DMS153 treated with DMSO at 0.1 percent for 48 hours (cell line): ENCODE measurements around the gene UBE4A.
A peak's percentile ranks its signal among the peaks of the same experiment; 100 is the strongest.
"Not testable (repeated sequence)": the region's sequence is repeated elsewhere in the genome, so short reads cannot be mapped to it uniquely, and the experiment has no call there.

Experiments used
- DNase-seq: peaks from one replicate; lab custom pipeline; 2025; ENCODE audit not compliant: unreplicated experiment; lab: John Stamatoyannopoulos, UW

The UBE4A gene

DNA sequence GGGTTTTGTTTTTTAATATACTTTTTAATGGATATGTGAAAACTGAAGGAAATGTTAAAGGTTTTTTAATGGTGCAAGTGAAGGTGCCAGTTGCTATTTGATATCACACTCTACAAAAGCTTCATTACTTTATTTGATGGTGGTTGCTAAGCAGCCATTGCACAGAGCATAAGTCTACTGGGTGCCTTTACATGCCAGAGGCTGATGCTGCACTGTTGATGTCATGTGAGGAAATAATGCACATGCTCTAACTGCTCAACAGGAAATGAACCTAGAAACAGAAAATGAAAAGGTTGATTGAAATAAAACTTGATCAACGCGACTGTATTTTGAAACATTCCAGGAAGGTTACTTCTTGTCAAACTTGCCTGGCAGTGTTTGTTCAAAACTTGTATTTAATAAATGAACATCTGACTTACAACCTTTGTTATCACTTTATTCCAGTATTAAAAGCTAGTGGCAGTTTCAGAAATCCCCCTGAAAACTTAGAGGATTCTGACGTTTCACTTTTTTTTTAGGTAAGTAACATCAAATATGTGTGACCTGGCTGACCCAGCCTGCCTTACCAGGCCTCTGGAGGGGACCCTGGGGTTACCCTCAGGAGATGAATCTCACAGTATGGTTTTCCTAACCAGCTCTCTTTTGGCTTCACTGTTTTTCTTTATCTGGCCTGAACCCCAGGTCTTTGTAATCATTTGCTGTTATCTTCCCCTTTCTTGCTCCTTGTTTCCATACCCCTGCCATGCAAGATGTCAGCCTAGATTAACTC lies 39.6 kb downstream of the UBE4A start:
- DNase-seq, result peak; percentile 21

DNA sequence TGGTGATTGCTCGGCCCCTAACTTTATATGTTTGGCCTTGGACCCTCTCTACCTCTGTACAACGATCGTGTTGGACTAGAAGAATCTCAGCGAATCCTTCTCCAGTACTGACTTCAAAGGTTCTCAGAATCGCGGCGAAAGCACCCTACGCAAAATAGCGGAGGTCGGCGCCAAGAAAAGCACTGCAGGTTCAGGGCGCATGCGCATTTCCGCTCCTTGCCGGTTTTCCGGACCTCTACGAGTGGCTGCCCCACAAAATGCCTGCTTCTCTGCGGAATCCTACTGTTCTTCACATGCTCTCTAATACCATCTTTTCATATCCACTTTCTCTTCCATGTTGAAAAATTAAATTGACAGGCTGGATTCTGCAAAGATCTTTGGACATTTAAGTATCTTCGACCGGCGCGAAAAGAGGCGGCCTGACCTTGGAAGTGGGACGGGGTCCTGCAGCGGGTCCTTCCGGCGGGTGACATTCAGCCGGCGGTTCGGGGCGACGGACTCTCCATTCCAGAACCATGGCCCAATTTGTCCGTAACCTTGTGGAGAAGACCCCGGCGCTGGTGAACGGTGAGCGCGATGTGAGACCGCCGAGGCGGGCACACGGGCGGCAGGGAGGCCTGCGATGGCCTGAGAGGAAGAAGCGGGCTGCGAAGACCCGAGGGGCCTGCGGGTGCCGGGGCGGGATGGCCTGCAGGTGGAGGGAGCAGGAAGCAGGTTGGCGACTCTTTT lies 41.9 kb downstream of the UBE4A start, which contains the start of gene ATP5MG:
Gene ATP5MG, plus strand, starts transcription at position 456 of the 729 bp plus-strand sequence. Its CDS starts 60 bp downstream, at position 516.
- peak; percentile 87 for DNase-seq

DNA sequence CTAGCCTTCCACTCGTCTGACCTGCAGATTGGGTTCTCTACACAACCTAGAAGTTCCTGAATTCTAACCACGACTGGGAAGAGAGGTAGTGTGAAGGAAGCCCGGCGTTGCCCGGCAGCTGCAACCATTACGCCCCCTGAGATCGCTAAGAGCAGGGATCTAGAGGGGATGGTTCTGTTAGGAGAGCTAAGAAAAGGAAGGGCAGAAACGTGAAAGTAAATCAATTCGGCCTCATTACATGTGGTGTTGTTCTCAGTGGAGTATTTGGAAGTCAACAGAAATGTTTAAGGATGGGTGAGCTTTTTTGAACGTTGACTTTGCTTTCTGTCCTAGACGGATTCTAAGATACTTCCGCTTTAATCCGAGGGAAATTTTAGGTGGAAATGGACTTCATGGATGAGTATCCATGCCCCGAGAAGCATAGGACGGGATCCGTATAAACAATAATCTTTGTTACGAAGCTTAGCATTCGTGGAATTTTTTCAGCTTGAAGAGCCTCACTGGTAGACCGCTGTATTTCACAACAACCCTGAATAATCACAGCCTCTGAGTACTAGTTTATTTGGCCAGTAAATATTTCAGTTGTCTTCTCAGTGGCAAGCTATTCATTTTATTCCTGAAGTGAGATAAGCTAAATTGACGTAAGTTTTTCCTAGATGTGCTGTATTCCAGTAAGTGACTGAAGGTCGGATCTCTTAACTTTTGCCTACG lies 42.6 kb downstream of the UBE4A start:
- DNase-seq, result no peak

DNA sequence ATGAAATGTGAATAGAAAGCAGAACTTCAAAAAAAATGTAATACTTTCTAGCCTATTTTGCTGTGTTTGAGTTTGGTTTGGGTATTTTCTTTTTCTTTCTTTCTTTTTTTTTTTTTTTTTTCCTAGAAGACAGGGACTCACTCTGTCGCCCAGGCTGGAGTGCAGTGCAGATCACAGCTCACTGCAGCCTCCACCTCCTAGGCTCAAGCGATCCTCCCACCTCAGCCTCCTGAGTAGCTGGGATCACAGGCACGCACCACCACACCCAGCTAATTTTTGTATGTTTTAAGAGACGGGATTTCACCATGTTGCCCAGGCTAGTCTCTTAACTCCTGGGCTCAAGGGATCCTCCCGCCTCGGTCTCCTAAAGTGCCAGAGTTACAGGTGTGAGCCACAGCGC lies 43.2 kb downstream of the UBE4A start:
- not testable (repeated sequence) for DNase-seq

DNA sequence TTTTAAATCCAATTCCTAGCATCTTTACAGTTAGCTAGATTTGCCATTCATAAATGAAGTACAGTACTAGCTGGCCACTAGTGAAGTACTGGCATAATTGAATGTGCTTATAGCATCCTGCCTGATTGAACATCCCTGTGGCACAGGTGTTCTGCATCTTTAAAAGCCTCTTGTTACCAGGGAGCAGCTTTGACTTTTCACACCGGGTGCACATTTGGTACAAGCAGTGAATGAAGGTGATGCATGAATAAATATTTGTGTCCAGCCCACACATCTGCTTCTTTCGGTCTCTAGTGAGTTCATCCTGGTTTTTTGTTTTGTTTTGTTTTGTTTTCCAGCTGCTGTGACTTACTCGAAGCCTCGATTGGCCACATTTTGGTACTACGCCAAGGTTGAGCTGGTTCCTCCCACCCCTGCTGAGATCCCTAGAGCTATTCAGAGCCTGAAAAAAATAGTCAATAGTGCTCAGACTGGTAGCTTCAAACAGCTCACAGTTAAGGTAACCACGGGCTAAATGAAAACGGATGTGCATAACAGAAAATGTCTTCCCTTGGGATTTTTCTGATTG lies 47.3 kb downstream of the UBE4A start:
- peak; percentile 83 for DNase-seq

DNA sequence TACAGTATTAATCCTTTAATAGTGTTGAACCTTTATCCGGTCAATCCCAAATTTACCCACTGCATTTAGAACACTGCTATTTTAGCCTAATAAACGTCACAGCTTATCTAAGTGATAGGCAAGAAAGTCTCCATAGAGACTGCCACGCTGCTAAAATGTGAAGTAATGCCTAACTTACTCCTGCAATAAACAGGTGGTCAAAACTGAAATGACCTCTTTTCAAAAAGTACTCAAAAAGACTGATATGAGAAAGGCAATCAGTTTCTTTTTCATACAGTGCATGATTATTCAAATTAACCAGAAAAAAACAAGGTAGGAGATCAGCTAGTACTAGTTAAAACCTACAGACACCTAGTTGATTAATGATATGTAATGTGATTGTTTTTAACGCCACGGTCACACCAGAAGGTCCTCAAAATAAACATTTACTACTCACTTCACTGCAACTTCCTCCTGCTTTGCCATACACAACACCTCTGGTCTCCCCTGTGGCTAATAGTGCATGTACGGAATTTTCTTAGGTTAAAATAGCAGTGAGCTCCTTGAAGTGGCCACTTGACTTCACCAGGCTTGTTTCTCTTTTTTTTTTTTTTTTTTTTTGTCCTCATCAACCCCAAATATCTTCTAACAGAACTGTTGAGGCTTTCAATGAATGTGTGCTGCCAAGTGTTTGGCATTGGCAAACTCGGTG lies 50.8 kb downstream of the UBE4A start:
- DNase-seq, result no peak

DNA sequence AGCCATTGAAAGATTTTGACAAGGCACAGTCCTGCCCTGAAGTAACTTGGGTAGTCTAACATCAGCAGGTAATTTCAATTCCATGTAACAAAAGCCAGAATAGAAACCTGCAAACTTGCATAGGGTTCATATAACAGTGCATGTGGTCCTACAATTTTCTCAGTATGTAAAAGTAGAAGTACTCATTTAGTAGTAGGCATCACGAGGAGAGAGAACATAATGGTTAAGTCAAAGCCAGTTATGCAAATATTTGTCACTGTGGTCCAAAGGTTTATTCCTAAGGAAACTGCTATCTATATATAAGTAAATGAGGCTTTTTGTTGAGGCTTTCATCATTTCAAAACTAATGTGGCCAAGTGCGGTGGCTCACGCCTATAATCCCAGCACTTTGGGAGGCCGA lies 52.1 kb downstream of the UBE4A start:
- DNase-seq, result no peak

DNA sequence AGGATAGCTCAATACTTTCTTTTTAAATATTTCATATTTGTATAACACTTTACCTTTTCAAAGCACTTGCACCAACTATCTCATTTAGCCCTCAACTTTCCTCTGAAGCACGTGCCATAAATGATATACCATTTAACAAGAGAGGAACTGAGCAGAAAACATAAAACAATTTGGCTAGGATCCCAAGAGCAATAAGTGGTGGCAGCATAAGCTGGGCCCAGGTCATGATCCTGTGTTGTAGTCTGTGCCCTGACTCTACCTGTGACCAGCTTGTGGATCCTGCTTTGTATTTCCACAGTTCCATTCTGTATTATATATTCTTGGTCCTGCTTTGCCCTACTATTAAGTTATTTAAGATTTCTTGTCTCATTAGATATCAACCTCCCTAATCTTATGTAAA lies 53.5 kb downstream of the UBE4A start:
- no peak for DNase-seq

DNA sequence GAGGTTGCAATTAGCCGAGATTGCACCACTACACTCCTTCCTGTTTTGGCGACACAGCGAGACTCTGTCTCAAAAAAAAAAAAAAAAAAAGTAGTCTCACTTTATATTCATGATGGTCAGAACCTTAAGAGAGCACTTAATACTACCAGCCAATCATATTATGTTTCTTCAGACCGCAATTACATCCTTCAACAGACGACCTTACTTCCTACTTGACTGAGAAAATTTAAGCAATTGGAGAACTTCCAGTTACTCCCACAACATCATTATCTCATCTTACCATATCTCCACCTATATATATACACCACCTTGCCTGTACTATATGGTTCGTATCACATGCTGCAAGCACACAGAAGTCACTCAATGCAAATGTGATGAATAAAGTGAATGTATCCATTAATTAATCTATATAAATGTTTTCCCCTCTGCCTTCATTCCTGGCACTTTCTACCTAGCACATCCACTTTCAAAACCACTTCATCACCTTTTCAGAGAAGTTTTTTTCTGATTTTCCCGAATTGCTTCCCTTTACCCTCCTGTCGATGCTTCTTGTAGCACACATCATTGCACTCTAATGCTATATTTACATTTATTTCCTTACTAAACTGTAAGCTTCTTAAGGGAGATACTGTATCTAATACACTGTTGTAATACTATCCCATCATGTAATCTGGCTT lies 55.8 kb downstream of the UBE4A start:
- no peak for DNase-seq

DNA sequence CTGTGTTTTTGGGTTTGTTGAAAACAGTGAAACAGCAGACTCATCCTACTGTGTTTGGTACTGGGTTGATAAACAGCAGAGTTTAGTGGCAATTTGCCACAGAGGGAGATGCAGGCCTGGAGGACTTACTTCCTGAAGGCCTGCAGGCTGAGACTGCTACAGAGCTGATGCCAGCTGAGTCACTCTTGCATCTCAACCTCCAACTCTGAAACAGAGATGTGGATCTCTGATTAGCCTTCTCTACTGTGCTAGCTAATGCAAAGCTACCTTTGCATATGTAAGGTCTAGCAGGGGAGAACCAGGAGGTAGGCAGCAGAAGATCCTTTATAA lies 56.3 kb downstream of the UBE4A start:
- DNase-seq, result peak; percentile 62

DNA sequence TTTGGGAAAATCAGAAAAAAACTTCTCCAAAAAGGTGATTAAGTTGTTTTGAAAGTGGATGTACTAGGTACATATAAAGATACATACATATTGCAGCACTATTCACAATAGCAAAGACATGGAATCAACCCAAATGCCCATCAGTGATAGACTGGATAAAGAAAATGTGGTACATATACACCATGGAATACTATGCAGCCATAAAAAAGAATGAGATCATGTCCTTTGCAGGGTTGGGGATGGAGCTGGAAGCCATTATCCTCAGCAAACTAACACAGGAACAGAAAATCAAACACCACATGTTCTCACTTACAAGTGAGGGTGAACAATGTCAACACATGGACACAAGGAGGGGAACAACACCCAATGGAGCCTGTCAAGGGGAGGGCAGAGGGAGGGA lies 57.5 kb downstream of the UBE4A start:
- not testable (repeated sequence) for DNase-seq

DNA sequence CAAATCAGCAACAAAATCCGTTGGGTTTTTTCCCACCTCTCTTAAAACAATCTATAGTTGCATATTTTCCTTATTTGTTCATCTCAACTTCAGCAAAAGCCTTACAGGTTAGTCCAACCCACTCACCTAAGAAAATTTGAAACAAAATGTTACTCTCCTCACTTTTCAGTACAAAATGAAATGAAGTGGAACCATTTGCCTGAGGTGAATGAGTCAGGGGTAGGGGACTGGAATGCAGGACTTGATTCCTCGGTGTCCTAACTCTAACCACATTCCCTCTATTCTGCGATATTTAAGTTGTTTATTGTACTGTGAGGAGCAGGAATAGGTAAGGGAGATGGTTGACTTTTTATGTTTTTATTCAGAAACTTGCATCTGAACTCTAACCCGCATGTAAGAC lies 58.4 kb downstream of the UBE4A start:
- no peak for DNase-seq

DNA sequence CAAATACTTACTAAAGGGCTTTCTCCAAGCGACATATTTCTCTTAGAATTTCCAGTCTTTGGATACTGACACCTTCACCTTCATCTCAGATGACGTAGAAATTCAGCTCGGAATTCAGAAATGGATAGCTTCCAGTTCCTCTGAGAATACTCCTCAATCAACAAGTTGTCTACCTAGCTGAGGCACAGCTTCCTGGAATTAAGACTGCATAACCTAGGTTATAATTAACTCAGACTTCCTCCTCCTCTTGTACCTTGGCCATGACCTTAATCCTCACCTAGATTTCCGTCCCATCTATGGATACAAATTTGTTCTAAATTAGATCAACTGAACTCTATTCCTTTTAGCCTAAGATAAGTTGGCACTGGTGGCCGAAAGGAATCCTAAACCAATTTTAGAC lies 59.4 kb downstream of the UBE4A start:
- DNase-seq, result no peak

DNA sequence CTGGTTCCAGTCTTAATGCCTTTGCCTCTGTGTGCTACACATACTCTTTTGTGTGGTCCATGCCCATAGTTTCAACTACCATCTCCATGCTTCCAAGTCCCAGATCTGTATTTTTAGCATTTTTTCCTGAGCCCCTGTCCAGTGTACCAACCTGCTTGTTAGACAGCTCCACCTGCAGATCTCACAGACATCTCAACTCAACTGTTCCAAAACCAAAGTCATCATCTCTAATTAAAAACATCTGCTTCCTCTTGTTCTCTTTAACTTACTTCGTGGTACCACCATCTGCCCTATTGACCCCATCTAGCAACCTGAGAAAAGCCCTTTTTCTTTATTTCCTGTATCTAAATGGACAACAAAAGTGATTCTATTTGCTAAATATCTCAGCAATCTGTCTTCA lies 68.3 kb downstream of the UBE4A start:
- no peak for DNase-seq

DNA sequence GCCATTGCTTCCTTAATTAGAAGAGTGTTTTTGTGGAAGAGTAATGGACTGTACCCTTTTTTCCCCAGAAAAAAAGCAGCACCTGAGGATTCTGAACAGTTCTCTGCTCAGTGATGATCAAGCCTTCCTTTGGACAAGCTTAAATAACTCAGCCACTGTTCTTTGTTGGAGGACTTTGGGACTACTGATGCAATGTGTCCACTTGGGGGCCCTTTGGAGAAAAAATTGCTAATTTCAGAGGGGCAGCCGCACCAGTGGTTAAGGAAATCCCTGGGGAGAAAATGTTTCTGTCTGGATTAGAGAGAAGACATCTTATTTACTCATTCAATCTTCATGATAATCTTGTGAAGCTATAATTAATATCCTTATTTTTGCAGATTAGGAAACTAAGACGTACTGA lies 71.6 kb downstream of the UBE4A start:
- DNase-seq, result no peak

DNA sequence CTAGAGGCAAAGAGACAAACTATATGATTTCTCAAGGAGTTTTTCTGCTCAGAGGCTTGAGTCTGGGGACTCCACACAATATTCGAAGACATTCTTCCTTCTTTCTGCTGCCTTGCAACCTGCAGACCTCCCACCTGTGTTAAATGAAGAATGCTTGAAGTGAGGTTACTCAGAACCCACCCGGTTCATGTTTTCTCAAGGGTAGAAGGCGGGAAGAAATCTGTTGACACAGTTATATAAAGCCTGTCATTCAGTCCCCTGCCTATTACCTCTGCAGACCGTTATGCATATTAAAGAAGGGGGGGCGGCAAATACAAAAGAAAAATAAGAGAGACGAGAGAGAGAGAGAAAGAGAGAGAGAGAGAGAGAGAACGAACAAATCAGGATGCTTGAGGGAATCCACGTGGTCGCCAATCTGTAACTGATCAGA lies 74.7 kb downstream of the UBE4A start:
- DNase-seq, result no peak

DNA sequence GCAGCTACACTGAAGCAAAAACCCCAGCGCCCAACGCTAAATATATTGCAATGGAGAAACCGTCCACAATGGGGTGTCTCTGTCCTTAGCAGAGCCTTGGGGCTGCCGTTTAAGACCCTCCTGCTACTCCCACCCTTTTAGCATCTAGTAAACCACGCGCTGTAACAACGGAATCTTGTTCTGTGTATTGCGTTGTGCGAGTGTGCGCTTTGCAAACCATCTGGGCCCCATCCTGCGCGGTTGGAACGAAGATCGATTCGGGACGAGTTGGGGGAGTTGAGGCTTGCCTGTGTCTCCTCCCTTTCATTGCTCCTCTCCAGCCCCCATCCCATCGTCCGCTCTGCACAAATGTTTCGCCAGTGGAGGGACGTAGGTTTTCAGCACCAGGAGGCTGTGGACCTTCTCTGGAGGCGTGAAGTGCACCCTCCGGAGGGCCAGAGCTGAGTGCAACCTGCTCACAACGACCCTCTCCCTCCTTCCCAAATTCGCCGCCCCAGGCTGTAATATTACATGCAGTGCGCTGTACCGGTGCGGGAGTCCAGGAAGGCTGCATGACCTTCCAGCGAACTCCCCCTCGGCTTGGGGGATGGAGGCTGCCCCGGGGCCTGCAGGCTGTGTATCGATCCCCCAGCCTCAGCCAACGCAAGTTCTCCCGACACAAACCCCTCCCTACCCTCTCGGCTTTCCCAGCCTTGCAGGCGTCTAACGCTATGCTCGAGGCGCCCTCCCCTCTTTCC lies 75.3 kb downstream of the UBE4A start:
- DNase-seq, result peak; percentile 50

DNA sequence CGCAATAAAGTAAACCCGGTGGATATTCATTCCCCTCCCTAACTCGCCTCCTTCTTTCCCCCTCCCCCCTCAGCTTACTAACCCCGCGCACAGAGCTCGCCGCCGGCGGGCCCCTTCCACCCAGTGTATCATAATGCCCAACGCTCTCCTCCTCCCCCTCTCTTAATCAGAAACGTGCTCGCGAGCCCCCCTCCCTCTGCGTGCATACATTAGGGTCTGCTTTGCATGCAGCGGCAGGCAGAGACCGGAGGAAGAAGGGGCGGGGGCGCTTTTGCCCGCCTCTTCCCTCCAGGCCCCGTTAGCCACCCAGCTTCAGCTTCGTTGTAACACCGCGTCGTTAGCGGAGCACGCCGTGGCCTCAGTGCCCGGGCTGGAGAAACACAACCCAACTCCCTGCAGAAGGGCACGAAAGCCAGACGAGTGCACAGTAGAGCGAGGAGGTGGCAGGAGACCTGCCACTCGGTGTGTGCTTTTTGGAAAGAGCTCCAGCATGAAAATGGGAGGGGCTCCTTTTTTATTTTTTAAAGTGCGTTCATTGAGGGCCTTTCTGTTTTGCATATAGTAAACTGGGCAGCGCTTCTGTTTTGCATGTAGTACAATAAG lies 76.0 kb downstream of the UBE4A start:
- peak; percentile 58 for DNase-seq

DNA sequence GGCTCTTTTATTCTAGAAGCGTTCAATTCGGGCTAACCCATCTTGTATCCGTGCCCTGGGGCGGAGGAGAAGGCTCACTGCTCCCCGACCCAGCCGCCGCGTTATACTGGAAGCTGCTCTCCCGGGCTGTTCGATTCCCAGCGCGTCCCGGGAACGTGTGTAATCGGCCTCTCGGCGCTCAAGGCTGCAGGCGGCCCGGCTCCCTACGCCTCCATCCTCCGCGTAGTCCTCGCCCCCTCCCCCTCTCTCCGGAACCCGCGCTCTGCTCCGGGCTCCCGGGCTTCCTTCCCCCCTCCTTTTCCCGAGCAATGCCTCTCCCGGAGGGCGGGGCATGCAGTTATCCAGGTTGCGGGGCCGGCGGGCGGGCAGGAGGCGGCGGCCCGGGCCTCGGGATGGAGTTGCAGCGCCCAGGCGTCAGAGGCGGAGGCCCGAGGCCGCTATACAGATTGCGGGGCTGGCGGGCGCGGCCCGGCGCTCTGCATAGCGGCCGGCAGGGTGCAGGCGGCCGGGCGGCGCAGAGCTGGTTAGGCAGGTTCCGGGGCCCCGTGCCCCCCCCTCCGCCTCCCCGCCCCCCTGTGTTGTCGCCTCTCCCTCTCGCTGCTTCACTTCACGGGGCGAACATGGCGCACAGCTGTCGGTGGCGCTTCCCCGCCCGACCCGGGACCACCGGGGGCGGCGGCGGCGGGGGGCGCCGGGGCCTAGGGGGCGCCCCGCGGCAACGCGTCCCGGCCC lies 76.7 kb downstream of the UBE4A start, which contains the start of gene KMT2A:
Gene KMT2A, plus strand, starts transcription at position 600 of the 732 bp plus-strand sequence. Its CDS starts 21 bp downstream, at position 621.
- DNase-seq, result peak; percentile 93
